ENCODE results near the gene TMEM117. TPM values are rescaled to one million over a fixed set of nuclear protein-coding genes. Genes with fewer than 3 reads are reported as not detected.
"Not testable (repeated sequence)": the region's sequence is repeated elsewhere in the genome, so short reads cannot be mapped to it uniquely, and the experiment has no call there.

Gene TMEM117
- total RNA-seq, 1 donor from 2014 or later: not detected

DNA sequence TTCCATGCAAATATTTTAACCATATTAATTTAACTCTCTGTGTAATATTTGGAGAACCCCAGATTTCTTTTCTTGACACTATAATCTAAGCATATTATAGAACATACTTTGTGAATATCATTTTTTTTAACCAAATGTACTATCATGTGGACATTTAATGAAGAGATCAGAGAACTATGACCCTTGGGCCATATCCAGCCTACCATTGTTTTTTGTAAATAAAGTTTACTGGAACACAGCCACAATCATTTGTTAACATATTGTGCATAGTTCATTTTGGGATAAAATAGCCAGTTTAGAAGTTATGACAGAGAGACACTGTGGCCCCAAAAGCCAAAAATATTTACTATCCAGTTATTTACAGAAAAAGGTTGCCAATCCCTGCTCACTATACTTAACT is 338.2 kb downstream of the TMEM117 start:
- no peaks in the 10 kb centered on the region for H3K27me3 Mint-ChIP-seq (ENCODE audit: unreplicated experiment)
- DNase-seq: no peak
- H3K9me3 Mint-ChIP-seq (ENCODE audit: unreplicated experiment): no peaks in the 10 kb centered on the region
- no peaks in the 10 kb centered on the region for H3K4me1 Mint-ChIP-seq (ENCODE audit: low read depth, unreplicated experiment)
- H3K36me3 Mint-ChIP-seq (ENCODE audit: unreplicated experiment): peaks cover 4% of the 10 kb centered on the region
- H3K27ac Mint-ChIP-seq (ENCODE audit: unreplicated experiment): no peak overlapping the region
- TF ChIP-seq, protein P1, sequence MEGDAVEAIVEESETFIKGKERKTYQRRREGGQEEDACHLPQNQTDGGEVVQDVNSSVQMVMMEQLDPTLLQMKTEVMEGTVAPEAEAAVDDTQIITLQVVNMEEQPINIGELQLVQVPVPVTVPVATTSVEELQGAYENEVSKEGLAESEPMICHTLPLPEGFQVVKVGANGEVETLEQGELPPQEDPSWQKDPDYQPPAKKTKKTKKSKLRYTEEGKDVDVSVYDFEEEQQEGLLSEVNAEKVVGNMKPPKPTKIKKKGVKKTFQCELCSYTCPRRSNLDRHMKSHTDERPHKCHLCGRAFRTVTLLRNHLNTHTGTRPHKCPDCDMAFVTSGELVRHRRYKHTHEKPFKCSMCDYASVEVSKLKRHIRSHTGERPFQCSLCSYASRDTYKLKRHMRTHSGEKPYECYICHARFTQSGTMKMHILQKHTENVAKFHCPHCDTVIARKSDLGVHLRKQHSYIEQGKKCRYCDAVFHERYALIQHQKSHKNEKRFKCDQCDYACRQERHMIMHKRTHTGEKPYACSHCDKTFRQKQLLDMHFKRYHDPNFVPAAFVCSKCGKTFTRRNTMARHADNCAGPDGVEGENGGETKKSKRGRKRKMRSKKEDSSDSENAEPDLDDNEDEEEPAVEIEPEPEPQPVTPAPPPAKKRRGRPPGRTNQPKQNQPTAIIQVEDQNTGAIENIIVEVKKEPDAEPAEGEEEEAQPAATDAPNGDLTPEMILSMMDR (IDR thresholded peaks at IDR 0.05; ENCODE audit: partially characterized antibody, unreplicated experiment): no peak
- H3K4me3 Mint-ChIP-seq (ENCODE audit: unreplicated experiment): no peak overlapping the region

DNA sequence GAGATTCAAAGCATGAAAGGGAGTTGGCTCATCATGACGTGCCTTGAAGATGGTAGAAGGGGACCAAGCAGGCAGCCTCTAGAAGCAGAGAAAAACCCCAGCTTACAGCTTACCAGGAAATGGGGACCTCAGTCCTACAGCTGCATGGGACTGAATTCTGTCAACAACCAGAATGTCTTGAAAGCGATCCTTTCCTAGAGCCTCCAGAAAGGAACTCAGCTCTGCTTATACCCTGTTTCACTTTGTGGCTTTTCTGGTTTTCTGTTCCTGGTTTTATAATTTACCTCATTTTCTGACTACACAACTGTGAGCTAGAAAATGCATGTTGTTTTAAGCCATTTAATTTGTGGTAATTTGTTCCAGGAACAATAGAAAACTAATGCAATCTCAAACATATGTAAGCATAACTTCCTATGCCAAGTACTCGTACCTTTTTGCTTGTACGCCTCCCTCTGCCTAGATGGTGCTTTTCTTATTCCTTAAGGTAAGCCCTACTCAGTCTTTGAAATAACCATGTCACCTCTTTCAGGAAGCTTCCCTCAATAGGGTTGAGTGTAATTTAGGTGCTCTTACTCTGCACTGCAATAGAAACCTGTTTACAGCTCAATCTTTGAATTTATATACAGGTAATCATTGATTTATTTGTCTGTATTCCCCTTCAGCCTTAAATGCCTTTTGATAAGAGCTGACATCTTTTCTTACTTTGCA is 348.8 kb downstream of the TMEM117 start:
- Mint-ChIP-seq H3K4me3 (ENCODE audit: unreplicated experiment) (no peak overlapping the region), H3K27me3 (ENCODE audit: unreplicated experiment) (peaks cover 2% of the 10 kb centered on the region), H3K36me3 (ENCODE audit: unreplicated experiment) (no peaks in the 10 kb centered on the region), H3K27ac (ENCODE audit: unreplicated experiment) (no peak overlapping the region), H3K9me3 (ENCODE audit: unreplicated experiment) (no peaks in the 10 kb centered on the region), H3K4me1 (ENCODE audit: low read depth, unreplicated experiment) (no peaks in the 10 kb centered on the region)
- TF ChIP-seq, protein P1 (IDR thresholded peaks at IDR 0.05; ENCODE audit: partially characterized antibody, unreplicated experiment): no peak
- DNase-seq: no peak

DNA sequence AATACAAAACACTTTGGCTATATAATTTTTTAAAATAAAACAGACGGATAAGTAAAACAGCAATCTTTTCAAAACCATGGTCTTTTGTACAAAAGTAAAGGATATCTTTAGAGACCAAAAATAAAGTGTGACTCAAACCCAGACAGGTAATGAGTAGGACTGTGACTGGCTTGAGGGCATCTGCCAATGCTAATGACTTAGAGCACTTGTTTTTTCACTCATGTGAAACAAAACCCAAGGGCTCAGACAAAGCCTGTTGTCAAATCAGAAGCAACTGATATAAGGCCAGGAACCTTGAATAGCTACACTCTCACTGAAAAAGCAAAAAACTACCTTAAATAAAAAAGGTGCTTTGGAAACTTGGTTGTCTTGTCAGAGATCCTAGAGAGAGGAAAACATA is 357.4 kb downstream of the TMEM117 start:
- H3K27ac Mint-ChIP-seq (ENCODE audit: unreplicated experiment): no peak overlapping the region
- no peaks in the 10 kb centered on the region for H3K36me3 Mint-ChIP-seq (ENCODE audit: unreplicated experiment)
- H3K9me3 Mint-ChIP-seq (ENCODE audit: unreplicated experiment): no peaks in the 10 kb centered on the region
- no peaks in the 10 kb centered on the region for H3K4me1 Mint-ChIP-seq (ENCODE audit: low read depth, unreplicated experiment)
- no peaks in the 10 kb centered on the region for H3K27me3 Mint-ChIP-seq (ENCODE audit: unreplicated experiment)
- H3K4me3 Mint-ChIP-seq (ENCODE audit: unreplicated experiment): no peak overlapping the region
- DNase-seq: no peak
- TF ChIP-seq, protein P1 (IDR thresholded peaks at IDR 0.05; ENCODE audit: partially characterized antibody, unreplicated experiment): no peak

DNA sequence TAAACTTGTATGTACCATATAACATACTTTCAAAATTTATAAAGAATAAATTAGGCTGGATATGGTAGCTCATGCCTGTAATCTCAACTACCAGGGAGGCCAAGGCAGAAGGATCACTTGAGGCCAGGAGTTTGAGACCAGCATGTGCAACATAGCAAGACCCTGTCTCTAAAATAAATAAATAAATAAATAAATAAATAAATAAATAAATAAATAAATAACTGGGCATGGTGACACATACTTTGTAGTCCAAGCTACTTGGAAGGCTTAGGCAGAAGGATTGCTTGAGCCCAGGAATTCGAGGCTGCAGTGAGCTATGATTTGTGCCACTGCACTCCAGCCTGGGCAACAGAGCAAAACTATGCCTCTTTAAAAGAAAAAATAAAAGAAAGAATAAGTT is 359.8 kb downstream of the TMEM117 start:
- not testable (repeated sequence) for H3K4me1 Mint-ChIP-seq (ENCODE audit: low read depth, unreplicated experiment); H3K9me3 Mint-ChIP-seq (ENCODE audit: unreplicated experiment); H3K27ac Mint-ChIP-seq (ENCODE audit: unreplicated experiment); H3K27me3 Mint-ChIP-seq (ENCODE audit: unreplicated experiment); DNase-seq; H3K4me3 Mint-ChIP-seq (ENCODE audit: unreplicated experiment); H3K36me3 Mint-ChIP-seq (ENCODE audit: unreplicated experiment)

DNA sequence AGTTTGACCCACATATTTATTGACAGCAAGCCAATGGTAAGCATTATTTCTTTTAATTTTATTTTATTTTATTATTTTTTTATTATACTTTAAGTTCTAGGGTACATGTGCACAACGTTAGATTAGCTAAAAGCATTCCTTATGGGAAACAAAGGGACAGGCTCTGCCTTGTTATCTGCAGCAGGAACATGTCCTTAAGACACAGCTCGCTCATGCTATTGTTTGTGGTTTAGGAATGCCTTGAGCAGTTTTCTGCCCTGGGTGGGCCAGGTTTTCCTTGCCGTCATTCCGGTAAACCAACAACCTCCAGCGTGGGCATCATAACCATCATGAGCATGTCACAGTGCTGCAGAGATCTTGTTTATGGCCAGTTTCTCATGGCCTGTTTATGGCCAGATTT is 370.2 kb downstream of the TMEM117 start:
- H3K9me3 Mint-ChIP-seq (ENCODE audit: unreplicated experiment): no peaks in the 10 kb centered on the region
- H3K4me1 Mint-ChIP-seq (ENCODE audit: low read depth, unreplicated experiment): no peaks in the 10 kb centered on the region
- H3K36me3 Mint-ChIP-seq (ENCODE audit: unreplicated experiment): peaks cover 9% of the 10 kb centered on the region
- no peak overlapping the region for H3K4me3 Mint-ChIP-seq (ENCODE audit: unreplicated experiment)
- TF ChIP-seq, protein P1 (IDR thresholded peaks at IDR 0.05; ENCODE audit: partially characterized antibody, unreplicated experiment): no peak
- no peak for DNase-seq
- no peak overlapping the region for H3K27ac Mint-ChIP-seq (ENCODE audit: unreplicated experiment)
- no peaks in the 10 kb centered on the region for H3K27me3 Mint-ChIP-seq (ENCODE audit: unreplicated experiment)

Measured in glutamatergic neuron (in vitro differentiated cells).